Skeletal muscle tissue (tissue), 4 donors: ENCODE results near the gene EPGN. TPM values are rescaled to one million over a fixed set of nuclear protein-coding genes. Genes with fewer than 3 reads are reported as not detected.

Experiments used
- H3K27ac ChIP-seq: one replicate; pipeline ENCODE4 v1.7.0; 2013; ENCODE audit warnings: mild to moderate bottlenecking, low read depth, low read length, inconsistent platforms
- H3K27me3 ChIP-seq, 3 donors: one replicate each; pipeline ENCODE4 v1.7.0; 2013; ENCODE audit warnings: low read length in 3 of 3; ENCODE audit not compliant: control insufficient read depth in 3 of 3, insufficient read depth in 3 of 3
- H3K36me3 ChIP-seq, 3 donors: one replicate each; pipeline ENCODE4 v1.7.0; 2013; ENCODE audit warnings: low read length in 3 of 3; ENCODE audit not compliant: control insufficient read depth in 3 of 3, insufficient read depth in 3 of 3
- H3K4me1 ChIP-seq, 3 donors: one replicate each; pipeline ENCODE4 v1.7.0; 2013; ENCODE audit warnings: low read length in 3 of 3, mild to moderate bottlenecking in 3 of 3; ENCODE audit not compliant: control insufficient read depth in 3 of 3, insufficient read depth in 3 of 3
- H3K4me3 ChIP-seq, 3 donors: one replicate each; pipeline ENCODE4 v1.7.0; 2013; ENCODE audit warnings: low read length in 3 of 3
- H3K9ac ChIP-seq, 3 donors: one replicate each; pipeline ENCODE4 v1.7.0; 2013; ENCODE audit warnings: low read length in 3 of 3, mild to moderate bottlenecking in 3 of 3, moderate library complexity in 2 of 3, low read depth in 1 of 3
- H3K9me3 ChIP-seq, 3 donors: one replicate each; pipeline ENCODE4 v1.7.0; 2013; ENCODE audit warnings: low read length in 3 of 3; ENCODE audit not compliant: control insufficient read depth in 3 of 3
- total RNA-seq: library from RNA; depleted of rRNA; stranded (reverse); fragments of >200 nt; gene quantifications from one replicate; pipeline ENCODE4 v1.2.3, GENCODE V29; 2014
- donor health status: Osteomylitis.

Gene EPGN
- total RNA-seq, 1 donor from 2014 or later: 0.52 TPM

DNA sequence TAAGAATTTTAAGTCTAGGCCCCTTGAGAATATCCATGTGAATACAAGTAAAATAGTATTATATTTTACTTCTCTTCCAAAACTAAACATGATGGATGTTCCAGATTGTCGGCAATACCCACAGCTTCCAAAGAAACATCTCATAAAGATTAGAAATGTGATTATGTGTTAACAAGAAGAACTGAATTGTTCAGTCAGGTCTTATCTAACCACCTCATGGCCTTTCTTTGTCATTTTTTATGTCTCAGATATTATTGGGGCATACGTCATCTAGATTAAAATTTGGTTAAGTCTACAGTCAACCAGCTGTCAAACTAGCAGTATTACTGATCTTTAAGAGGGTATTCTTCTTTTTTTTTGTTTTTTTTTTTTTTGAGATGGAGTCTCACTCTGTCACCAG, 10.0 kb downstream of the EPGN start:
- Histone ChIP-seq H3K4me3 (no peak overlapping the region), H3K9me3 (no peaks in the 10 kb centered on the region), H3K4me1 (no peaks in the 10 kb centered on the region), H3K36me3 (no peaks in the 10 kb centered on the region), H3K27me3 (peaks cover 0 to 6% (median 0%) of the 10 kb centered on the region in 3 donors), H3K27ac (no peak overlapping the region), H3K9ac (no peak overlapping the region)

- no peaks in the 10 kb centered on the region for H3K36me3 ChIP-seq
- H3K9ac ChIP-seq: no peak overlapping the region
Measured at GRCh38 chr4:74319470-74319869, 11.2 kb downstream of the EPGN start.

DNA sequence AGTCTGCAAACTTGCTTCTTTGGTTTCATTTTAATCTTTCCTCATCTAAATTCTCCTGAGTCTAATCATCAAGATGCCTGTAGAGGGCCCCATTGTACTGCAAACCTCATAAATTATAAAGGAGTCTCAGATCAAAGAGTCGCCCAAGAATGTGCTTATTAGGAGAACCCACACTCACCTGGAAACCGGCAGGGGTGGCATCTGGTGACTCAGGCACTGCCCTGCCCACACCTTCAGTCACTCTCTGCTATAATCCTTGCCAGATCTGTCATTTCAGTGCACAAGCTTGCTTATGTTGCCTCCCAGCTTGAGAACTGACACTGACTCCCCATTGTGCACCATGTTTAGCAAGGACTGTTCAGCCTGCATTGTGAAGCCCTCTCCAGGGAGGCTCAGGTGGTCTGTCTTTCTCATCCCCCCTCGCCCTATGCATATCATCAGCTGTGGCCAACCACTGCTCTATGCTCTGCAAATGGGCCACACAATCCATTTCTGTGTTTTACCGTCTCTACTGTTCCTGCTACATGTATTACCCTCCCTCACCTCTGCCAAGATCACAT, 12.4 kb downstream of the EPGN start:
- H3K4me1 ChIP-seq: no peaks in the 10 kb centered on the region
- no peak overlapping the region for H3K27ac ChIP-seq
- no peaks in the 10 kb centered on the region for H3K36me3 ChIP-seq
- H3K9me3 ChIP-seq: no peaks in the 10 kb centered on the region
- no peak overlapping the region for H3K9ac ChIP-seq
- peaks cover 0 to 6% (median 0%) of the 10 kb centered on the region in 3 donors for H3K27me3 ChIP-seq
- H3K4me3 ChIP-seq: no peak overlapping the region

More at GRCh38 chr4:74319470-74319869, 11.2 kb downstream of the EPGN start:
- H3K4me3 ChIP-seq: no peak overlapping the region
- no peak overlapping the region for H3K27ac ChIP-seq
- no peaks in the 10 kb centered on the region for H3K4me1 ChIP-seq
- H3K9me3 ChIP-seq: no peaks in the 10 kb centered on the region
- peaks cover 0 to 6% (median 0%) of the 10 kb centered on the region in 3 donors for H3K27me3 ChIP-seq

DNA sequence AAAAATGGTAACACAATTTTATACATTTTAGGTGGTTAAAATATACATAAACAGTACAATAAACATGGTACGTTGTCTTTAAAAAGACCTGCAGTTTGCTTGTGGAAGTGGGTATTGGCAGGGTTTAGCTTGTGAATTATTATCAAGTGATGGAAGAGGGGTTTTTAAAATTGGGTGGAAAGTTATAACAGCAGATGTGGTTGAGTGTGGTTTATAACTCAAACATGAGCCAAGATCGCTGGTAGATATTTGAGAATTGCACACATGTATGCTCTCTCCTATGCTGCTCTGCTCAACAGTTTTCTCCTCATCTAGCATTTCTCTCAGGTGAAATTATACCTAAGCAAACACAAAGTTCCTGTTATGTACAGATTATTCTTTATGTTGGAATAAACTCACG, 14.0 kb downstream of the EPGN start:
- no peak overlapping the region for H3K4me3 ChIP-seq
- no peaks in the 10 kb centered on the region for H3K9me3 ChIP-seq
- no peaks in the 10 kb centered on the region for H3K4me1 ChIP-seq
- H3K27me3 ChIP-seq: peaks cover 0 to 6% (median 0%) of the 10 kb centered on the region in 3 donors
- H3K36me3 ChIP-seq: no peaks in the 10 kb centered on the region
- H3K9ac ChIP-seq: no peak overlapping the region
- no peak overlapping the region for H3K27ac ChIP-seq

DNA sequence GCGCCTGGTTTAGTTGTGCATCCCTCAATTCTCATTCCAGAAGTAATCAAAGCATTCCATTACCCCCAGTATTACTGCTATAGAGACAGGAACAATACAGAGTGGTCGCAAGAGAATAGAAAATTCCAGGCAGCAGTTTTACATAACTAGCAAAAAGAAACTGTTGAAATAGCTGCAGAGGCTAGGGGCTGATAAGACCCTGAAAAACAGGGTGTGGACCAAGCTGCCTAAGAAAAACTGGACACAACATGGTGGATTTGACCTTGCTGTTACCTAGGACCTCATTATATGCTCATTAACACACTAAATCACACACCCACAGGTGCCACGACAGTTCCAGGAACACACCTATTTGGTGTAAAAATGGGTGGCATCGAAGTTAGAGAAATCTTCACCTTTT, 15.4 kb downstream of the EPGN start:
- Histone ChIP-seq H3K9me3 (no peaks in the 10 kb centered on the region), H3K4me1 (no peaks in the 10 kb centered on the region), H3K4me3 (no peak overlapping the region), H3K27ac (no peak overlapping the region), H3K36me3 (no peaks in the 10 kb centered on the region), H3K27me3 (peaks cover 0 to 6% (median 0%) of the 10 kb centered on the region in 3 donors), H3K9ac (no peak overlapping the region)

DNA sequence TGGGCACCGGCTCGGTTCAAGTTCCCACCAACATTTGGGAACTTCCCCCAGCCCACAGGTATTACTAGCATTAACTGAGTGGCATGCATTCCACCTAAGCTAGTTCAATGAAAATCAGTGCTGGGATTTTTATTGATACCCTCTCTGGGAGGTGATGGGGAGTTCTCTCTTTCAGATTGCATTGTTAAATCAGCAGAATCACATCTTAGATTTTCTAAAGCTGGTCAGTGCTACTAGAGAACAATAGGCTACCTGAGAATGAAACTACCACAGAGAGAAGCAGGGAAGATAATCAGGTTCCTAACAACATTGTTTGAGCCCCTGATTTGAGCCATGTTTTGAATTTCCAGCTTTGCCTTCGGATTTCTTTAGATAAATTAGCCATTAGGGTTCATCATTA, 16.0 kb downstream of the EPGN start:
- peaks cover 0 to 6% (median 0%) of the 10 kb centered on the region in 3 donors for H3K27me3 ChIP-seq
- H3K27ac ChIP-seq: no peak overlapping the region
- H3K9me3 ChIP-seq: no peaks in the 10 kb centered on the region
- H3K4me1 ChIP-seq: no peaks in the 10 kb centered on the region
- no peak overlapping the region for H3K9ac ChIP-seq
- H3K36me3 ChIP-seq: no peaks in the 10 kb centered on the region
- no peak overlapping the region for H3K4me3 ChIP-seq

DNA sequence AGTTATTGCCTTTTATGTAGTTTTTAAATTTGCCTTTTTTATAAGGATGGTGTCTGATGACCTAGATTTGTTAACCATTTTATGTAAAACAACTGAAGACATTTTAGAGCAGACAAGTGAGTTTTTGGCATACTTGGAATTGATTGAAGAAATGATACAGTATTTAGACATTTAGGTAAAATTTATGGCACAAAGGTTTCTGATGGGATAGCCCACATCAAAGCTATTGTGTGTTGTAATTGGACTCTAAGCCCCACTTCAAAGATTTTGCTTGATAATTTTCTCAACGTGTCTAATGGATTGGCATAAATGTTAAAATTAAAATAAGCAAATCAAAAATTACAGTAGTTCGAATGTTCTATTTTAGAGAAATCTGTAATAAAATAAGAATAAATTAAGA, 17.6 kb downstream of the EPGN start:
- H3K4me1 ChIP-seq: no peaks in the 10 kb centered on the region
- H3K4me3 ChIP-seq: no peak overlapping the region
- H3K27me3 ChIP-seq: peaks cover 0 to 4% (median 0%) of the 10 kb centered on the region in 3 donors

GRCh38 chr4:74327762-74328161, 19.5 kb downstream of the EPGN start:
- Histone ChIP-seq H3K9me3 (no peaks in the 10 kb centered on the region), H3K4me3 (no peak overlapping the region), H3K9ac (no peak overlapping the region), H3K27ac (no peak overlapping the region), H3K4me1 (no peaks in the 10 kb centered on the region), H3K27me3 (peaks cover 0 to 4% (median 0%) of the 10 kb centered on the region in 3 donors), H3K36me3 (no peaks in the 10 kb centered on the region)

More for the DNA sequence above, 17.6 kb downstream of the EPGN start:
- Histone ChIP-seq H3K27ac (no peak overlapping the region), H3K9ac (no peak overlapping the region), H3K36me3 (no peaks in the 10 kb centered on the region), H3K9me3 (no peaks in the 10 kb centered on the region)

- H3K9ac ChIP-seq: no peak overlapping the region
- H3K36me3 ChIP-seq: no peaks in the 10 kb centered on the region
- no peak overlapping the region for H3K4me3 ChIP-seq
- H3K9me3 ChIP-seq: no peaks in the 10 kb centered on the region
- H3K4me1 ChIP-seq: no peaks in the 10 kb centered on the region
- H3K27me3 ChIP-seq: no peaks in the 10 kb centered on the region
- H3K27ac ChIP-seq: no peak overlapping the region
Measured at GRCh38 chr4:74328501-74328900, 20.2 kb downstream of the EPGN start.

- H3K36me3 ChIP-seq: no peaks in the 10 kb centered on the region
- peaks cover 0 to 2% (median 0%) of the 10 kb centered on the region in 3 donors for H3K27me3 ChIP-seq
- no peak overlapping the region for H3K4me3 ChIP-seq
- no peak overlapping the region for H3K9ac ChIP-seq
- peaks cover 0 to 3% (median 0%) of the 10 kb centered on the region in 3 donors for H3K9me3 ChIP-seq
- H3K4me1 ChIP-seq: no peaks in the 10 kb centered on the region
- H3K27ac ChIP-seq: no peak overlapping the region
Measured at GRCh38 chr4:74329307-74329706, 21.0 kb downstream of the EPGN start.
